RWPE2 (cell line): Measurements from ENCODE around the gene ABCA12.

Experiments
- ATAC-seq: fragments of 200-7000 bp; cut with Tn5 transposase; 3 replicates; pipeline ENCODE4 v1.9.1; 2021; ENCODE audit warnings: low read depth
- DNase-seq: peaks from one replicate; pipeline ENCODE4 v3.0.0-alpha.2; 2020; ENCODE audit warnings: low spot score
- H3K27ac ChIP-seq: fragments of 450-650 bp; 2 replicates; pipeline ENCODE4 v1.5.1; 2017; ENCODE audit warnings: mild to moderate bottlenecking; ENCODE audit not compliant: poor library complexity, severe bottlenecking
- H3K27me3 ChIP-seq: fragments of 250-450 bp; sonication (Bioruptor Pico); 2 replicates; pipeline ENCODE4 v1.5.1; 2021; ENCODE audit warnings: mild to moderate bottlenecking, moderate library complexity; ENCODE audit not compliant: insufficient read depth, poor library complexity, severe bottlenecking
- H3K36me3 ChIP-seq: fragments of 250-450 bp; sonication (Bioruptor Pico); 2 replicates; pipeline ENCODE4 v1.5.1; 2020; ENCODE audit warnings: low read depth, mild to moderate bottlenecking, moderate library complexity
- H3K4me1 ChIP-seq: fragments of 250-450 bp; sonication (Bioruptor Pico); 2 replicates; pipeline ENCODE4 v1.5.1; 2021; ENCODE audit warnings: mild to moderate bottlenecking, moderate library complexity; ENCODE audit not compliant: insufficient read depth, poor library complexity, severe bottlenecking
- H3K4me3 ChIP-seq: fragments of 250-450 bp; sonication (Bioruptor Pico); 2 replicates; pipeline ENCODE4 v1.5.1; 2021; ENCODE audit warnings: mild to moderate bottlenecking, moderate library complexity; ENCODE audit not compliant: severe bottlenecking
- H3K9me3 ChIP-seq: fragments of 250-450 bp; sonication (Bioruptor Pico); 2 replicates; pipeline ENCODE4 v1.5.1; 2021; ENCODE audit warnings: mild to moderate bottlenecking, moderate library complexity; ENCODE audit not compliant: severe bottlenecking
- TF ChIP-seq, protein P1 (sequence below): fragments of 450-650 bp; IDR thresholded peaks from one replicate; pipeline ENCODE4 v1.5.1; 2017; ENCODE audit warnings: mild to moderate bottlenecking, moderate library complexity; ENCODE audit not compliant: poor library complexity, severe bottlenecking

The ABCA12 gene

DNA sequence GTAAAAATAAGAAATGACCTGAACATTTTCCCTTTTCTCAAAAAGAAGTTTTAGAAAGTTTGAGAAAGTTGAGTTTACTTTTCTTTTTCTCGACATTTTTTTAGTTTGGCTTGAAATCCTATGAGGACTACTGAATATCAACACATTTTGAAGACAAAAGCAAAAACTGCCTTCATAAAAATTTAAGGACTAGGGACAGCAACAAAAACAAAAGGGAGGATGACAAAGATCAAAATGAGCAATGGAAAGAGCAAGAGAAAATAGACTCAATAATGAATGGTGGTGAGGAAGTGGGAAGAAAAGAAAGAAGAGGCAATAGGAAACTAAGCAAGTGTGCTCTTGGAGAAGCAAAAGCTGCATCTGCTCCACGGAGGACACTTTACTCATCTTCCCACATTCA is 82.5 kb downstream of the ABCA12 start:
- Histone ChIP-seq H3K9me3 (no peaks in the 10 kb centered on the region), H3K36me3 (no peaks in the 10 kb centered on the region), H3K4me1 (no peaks in the 10 kb centered on the region), H3K27ac (no peak overlapping the region), H3K4me3 (no peak overlapping the region), H3K27me3 (no peaks in the 10 kb centered on the region)
- ATAC-seq: no peak
- TF ChIP-seq, protein P1, sequence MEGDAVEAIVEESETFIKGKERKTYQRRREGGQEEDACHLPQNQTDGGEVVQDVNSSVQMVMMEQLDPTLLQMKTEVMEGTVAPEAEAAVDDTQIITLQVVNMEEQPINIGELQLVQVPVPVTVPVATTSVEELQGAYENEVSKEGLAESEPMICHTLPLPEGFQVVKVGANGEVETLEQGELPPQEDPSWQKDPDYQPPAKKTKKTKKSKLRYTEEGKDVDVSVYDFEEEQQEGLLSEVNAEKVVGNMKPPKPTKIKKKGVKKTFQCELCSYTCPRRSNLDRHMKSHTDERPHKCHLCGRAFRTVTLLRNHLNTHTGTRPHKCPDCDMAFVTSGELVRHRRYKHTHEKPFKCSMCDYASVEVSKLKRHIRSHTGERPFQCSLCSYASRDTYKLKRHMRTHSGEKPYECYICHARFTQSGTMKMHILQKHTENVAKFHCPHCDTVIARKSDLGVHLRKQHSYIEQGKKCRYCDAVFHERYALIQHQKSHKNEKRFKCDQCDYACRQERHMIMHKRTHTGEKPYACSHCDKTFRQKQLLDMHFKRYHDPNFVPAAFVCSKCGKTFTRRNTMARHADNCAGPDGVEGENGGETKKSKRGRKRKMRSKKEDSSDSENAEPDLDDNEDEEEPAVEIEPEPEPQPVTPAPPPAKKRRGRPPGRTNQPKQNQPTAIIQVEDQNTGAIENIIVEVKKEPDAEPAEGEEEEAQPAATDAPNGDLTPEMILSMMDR: no peak
- DNase-seq: no peak

DNA sequence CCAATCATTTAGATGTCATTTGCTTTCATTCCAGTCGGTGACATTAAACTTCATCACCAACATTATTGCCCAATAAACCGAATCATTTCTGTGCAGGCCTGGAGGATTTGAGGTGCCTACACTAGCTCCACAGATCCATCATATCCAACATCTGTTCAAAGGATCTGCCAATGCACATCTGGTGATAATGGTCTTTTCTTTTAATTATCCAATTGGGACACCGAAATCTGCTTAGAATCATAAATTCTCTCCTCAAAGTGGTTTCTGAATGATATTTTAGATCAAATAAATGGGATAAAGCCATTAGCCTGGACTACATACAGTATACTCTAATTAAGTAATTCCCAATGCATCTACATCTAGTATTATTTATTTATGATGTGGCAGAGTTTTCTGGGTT is 85.6 kb downstream of the ABCA12 start:
- Histone ChIP-seq H3K4me3 (no peak overlapping the region), H3K36me3 (no peaks in the 10 kb centered on the region), H3K4me1 (no peaks in the 10 kb centered on the region), H3K27ac (no peak overlapping the region), H3K27me3 (no peaks in the 10 kb centered on the region), H3K9me3 (no peaks in the 10 kb centered on the region)
- ATAC-seq (no peak), DNase-seq (no peak)
- TF ChIP-seq, protein P1: no peak

DNA sequence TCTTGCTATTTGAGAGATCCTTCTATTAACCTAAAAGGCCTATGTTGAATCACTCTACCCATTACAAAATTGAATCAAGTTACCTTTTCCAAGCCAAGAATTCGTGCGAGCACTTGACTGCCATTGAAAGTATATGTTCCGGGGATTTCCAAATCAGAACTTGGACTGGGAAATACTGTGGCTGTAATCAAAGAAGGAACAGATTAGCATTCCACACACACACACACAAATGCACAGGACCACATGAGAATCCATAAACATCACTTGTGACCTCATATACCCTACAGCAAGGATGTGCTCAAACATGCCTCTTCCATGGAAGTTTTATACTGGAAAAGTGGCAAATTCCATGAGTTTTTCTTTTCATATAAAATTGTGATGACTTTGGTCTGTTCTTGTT is 86.0 kb downstream of the ABCA12 start:
- Histone ChIP-seq H3K4me1 (no peaks in the 10 kb centered on the region), H3K27me3 (no peaks in the 10 kb centered on the region), H3K36me3 (no peaks in the 10 kb centered on the region), H3K27ac (no peak overlapping the region), H3K9me3 (no peaks in the 10 kb centered on the region), H3K4me3 (no peak overlapping the region)
- TF ChIP-seq, protein P1: no peak
- ATAC-seq (no peak), DNase-seq (no peak)

DNA sequence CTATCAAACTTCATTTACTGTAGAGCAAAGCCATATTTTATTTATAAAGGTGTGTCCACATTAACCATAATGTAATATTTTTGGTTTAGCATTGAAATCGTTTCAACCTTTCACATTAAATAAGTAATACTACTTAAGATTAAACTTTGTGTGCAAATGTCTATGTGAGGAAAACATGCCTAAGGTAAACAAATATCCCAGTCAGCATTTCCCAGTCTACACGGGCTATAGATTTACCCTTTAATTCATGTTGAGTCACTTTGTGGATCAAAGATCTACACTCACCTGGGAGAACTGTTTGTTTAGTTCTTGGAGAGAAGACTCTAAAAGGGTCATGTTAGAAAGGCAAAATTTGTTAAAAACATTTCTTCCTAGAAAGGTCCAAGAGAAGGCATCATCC is 89.1 kb downstream of the ABCA12 start:
- no peak for DNase-seq
- Histone ChIP-seq H3K9me3 (no peaks in the 10 kb centered on the region), H3K4me1 (no peaks in the 10 kb centered on the region), H3K36me3 (no peaks in the 10 kb centered on the region), H3K27me3 (no peaks in the 10 kb centered on the region), H3K4me3 (no peak overlapping the region), H3K27ac (no peak overlapping the region)
- ATAC-seq: no peak
- TF ChIP-seq, protein P1: no peak

DNA sequence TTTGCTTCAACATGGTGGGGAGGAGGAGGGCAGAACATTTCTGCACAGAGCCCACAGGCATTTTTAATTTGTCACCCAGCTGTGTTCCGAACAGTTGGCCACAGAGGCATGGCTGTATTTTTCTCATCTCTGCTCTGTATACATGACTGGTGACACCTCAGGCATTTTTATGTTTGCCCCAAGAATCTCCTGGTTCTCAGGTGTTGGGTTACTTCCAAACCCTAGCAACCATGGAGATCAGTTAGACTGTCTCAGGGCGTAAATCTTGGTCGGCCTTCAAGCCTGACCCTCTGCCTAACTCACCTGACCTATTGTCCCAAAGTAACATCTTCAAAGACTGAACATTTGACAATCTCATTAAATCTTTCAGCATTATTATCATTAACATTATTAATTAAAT is 100.0 kb downstream of the ABCA12 start:
- H3K4me3 ChIP-seq: no peak overlapping the region
- DNase-seq: no peak
- H3K27me3 ChIP-seq: no peaks in the 10 kb centered on the region
- H3K27ac ChIP-seq: no peak overlapping the region
- TF ChIP-seq, protein P1: no peak
- no peaks in the 10 kb centered on the region for H3K9me3 ChIP-seq
- H3K4me1 ChIP-seq: no peaks in the 10 kb centered on the region
- no peaks in the 10 kb centered on the region for H3K36me3 ChIP-seq
- ATAC-seq: no peak
